GM04503 (cell line): ENCODE measurements around the gene KIAA2012.

Source experiments
- DNase-seq: peaks from one replicate; pipeline ENCODE4 v3.0.0-alpha.2; 2012; ENCODE audit warnings: low read depth

KIAA2012 gene

GRCh38 chr2:202072737-202073401 lies at the start of gene KIAA2012:
TSS of gene KIAA2012 (plus strand) at chr2:202073255. CDS start at chr2:202073628, 373 bp downstream.
- DNase-seq: no peak

DNA sequence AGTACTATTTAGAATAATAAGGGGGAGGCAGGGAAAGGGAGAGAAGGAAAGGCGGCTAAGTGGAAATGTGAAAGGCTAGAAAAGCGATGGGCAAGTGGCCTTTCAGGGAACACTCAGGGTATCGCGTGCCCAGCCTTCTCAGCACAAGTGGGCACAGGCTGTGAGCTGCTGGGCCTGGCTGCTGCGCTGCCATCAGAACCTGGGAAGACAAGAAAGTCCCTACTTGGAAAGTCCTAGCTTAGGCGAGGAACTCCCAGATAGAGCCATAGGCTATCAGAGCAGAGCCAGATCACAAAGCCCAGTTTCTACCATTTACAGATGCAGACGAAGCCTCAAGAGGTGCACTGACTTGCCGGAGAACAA lies 49.2 kb upstream of the KIAA2012 start:
- DNase-seq: no peak

DNA sequence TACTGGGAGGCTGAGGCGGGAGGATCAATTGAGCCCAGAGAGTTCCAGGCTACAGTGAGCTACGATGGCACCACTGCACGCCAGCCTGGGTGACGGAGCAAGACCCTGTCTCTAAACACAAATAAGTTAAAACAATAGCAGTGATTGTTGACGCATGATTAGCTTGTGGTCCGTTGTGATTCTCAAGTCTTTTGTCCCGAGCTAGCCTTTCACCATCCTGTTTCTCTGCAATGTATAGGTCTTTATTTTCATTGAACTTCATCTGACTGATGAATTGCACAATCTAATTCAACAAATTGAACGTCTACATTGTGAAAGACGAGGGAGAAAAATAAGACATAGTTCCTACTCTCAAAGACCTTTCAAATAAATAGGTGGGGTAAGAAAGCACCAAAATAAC lies 48.2 kb upstream of the KIAA2012 start:
- DNase-seq: no peak

DNA sequence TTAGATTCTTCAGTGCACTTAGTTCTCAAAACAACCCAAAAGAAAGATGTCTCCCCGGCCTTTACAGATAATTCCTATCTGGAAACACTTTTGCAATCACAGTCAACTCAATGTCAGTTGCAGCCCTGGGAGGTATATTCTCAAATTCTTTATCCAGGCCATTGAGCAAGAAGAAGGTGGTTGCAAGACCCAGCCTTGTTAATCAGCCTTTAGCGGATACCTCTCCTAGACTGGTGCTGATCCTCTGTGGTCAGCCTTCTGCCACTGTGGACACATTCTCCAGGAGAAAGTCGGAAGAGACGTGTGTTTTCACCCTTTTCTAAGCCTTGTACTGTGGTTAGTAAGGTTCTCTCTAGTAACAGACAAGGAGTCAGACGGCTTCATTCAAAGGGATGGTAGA lies 47.2 kb upstream of the KIAA2012 start:
- DNase-seq: no peak

- DNase-seq: no peak
These were observed 46.5 kb upstream of the KIAA2012 start for GRCh38 chr2:202026507-202026906.

- no peak for DNase-seq
These were observed 42.4 kb upstream of the KIAA2012 start for GRCh38 chr2:202030691-202031090.

GRCh38 chr2:202031246-202031951 lies 41.7 kb upstream of the KIAA2012 start:
- DNase-seq: no peak

- DNase-seq: no peak
These were observed 40.2 kb upstream of the KIAA2012 start for GRCh38 chr2:202032846-202033316.

DNA sequence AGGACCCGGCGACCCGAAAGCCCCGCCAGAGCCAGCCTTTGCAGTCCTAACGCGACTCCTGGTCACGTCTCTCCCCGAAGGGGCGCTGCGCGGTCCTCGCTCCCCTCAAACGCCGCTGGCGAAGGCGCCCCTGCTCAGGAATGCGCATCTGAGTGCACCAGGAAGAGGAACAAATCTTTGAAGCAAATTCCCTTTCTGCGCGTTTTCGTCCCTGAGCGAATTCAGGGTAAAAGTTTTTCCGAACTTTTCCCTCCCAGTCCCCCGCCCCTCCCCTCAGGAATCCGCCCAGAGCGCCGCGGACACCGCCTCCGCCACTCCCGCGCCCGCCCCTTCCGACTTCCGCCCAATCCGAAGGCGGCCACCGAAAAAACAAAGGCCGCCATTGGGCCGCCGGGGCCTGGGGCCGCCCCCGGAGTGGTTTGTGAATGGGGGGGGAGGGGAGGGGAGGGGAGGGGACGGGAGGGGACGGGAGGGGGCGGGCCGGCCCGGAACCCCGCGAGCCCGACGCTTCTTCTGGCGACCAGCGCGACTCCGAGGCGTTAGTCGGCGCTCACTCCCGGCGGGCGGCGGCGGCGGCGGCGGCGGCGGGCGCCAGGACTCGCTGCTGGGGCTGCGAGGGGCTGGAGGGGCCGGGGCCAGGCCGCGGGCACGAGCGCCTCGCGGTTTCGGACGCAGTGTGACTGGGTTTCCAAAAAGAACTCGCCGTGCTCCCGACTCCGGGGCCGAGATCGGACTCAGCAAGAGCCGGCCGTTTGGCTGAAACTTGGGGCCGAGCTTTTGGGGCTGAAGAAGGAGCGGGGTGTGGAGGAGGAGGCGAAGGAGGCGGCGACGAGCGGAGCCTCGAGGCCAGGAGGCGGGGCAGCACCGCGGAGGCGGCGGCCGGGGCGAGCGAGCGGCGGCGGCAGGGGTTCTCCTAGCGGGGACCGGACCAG lies 39.5 kb upstream of the KIAA2012 start, which contains the start of gene FZD7:
Gene FZD7 (plus strand): TSS at position 539 of the 932 bp plus-strand sequence. CDS start 793 bp downstream, outside the sequence.
- peak; percentile 71 for DNase-seq

DNA sequence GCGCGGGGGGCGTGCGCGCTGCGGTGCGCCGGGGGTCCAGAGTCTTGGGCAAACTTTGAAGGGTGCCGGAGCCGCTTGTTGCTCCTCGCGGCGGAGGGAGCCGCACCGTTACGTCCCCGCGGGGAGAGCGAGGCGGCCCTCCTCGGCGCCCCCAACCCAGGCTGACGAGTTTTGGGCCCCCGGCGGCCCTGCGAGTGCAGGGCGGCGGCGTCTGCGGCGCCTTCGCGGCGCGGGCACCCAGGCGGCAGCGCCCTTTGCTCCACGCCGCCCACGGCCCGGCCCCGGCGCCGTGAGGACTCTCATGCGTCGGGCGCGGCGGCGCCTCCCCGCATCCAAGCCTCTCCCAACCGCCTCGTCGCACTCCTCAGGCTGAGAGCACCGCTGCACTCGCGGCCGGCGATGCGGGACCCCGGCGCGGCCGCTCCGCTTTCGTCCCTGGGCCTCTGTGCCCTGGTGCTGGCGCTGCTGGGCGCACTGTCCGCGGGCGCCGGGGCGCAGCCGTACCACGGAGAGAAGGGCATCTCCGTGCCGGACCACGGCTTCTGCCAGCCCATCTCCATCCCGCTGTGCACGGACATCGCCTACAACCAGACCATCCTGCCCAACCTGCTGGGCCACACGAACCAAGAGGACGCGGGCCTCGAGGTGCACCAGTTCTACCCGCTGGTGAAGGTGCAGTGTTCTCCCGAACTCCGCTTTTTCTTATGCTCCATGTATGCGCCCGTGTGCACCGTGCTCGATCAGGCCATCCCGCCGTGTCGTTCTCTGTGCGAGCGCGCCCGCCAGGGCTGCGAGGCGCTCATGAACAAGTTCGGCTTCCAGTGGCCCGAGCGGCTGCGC lies 38.6 kb upstream of the KIAA2012 start:
- DNase-seq: no peak

DNA sequence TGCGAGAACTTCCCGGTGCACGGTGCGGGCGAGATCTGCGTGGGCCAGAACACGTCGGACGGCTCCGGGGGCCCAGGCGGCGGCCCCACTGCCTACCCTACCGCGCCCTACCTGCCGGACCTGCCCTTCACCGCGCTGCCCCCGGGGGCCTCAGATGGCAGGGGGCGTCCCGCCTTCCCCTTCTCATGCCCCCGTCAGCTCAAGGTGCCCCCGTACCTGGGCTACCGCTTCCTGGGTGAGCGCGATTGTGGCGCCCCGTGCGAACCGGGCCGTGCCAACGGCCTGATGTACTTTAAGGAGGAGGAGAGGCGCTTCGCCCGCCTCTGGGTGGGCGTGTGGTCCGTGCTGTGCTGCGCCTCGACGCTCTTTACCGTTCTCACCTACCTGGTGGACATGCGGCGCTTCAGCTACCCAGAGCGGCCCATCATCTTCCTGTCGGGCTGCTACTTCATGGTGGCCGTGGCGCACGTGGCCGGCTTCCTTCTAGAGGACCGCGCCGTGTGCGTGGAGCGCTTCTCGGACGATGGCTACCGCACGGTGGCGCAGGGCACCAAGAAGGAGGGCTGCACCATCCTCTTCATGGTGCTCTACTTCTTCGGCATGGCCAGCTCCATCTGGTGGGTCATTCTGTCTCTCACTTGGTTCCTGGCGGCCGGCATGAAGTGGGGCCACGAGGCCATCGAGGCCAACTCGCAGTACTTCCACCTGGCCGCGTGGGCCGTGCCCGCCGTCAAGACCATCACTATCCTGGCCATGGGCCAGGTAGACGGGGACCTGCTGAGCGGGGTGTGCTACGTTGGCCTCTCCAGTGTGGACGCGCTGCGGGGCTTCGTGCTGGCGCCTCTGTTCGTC lies 37.7 kb upstream of the KIAA2012 start:
- no peak for DNase-seq

DNA sequence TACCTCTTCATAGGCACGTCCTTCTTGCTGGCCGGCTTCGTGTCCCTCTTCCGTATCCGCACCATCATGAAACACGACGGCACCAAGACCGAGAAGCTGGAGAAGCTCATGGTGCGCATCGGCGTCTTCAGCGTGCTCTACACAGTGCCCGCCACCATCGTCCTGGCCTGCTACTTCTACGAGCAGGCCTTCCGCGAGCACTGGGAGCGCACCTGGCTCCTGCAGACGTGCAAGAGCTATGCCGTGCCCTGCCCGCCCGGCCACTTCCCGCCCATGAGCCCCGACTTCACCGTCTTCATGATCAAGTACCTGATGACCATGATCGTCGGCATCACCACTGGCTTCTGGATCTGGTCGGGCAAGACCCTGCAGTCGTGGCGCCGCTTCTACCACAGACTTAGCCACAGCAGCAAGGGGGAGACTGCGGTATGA lies 37.1 kb upstream of the KIAA2012 start:
- DNase-seq: no peak

DNA sequence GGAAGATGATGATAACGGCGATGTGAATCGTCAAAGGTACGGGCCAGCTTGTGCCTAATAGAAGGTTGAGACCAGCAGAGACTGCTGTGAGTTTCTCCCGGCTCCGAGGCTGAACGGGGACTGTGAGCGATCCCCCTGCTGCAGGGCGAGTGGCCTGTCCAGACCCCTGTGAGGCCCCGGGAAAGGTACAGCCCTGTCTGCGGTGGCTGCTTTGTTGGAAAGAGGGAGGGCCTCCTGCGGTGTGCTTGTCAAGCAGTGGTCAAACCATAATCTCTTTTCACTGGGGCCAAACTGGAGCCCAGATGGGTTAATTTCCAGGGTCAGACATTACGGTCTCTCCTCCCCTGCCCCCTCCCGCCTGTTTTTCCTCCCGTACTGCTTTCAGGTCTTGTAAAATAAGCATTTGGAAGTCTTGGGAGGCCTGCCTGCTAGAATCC lies 36.4 kb upstream of the KIAA2012 start:
- DNase-seq: no peak

GRCh38 chr2:202037086-202037485 lies 36.0 kb upstream of the KIAA2012 start:
- no peak for DNase-seq

- no peak for DNase-seq
These were observed 34.4 kb upstream of the KIAA2012 start for GRCh38 chr2:202038471-202039277.

- DNase-seq: no peak
These were observed 33.6 kb upstream of the KIAA2012 start for GRCh38 chr2:202039278-202040078.

DNA sequence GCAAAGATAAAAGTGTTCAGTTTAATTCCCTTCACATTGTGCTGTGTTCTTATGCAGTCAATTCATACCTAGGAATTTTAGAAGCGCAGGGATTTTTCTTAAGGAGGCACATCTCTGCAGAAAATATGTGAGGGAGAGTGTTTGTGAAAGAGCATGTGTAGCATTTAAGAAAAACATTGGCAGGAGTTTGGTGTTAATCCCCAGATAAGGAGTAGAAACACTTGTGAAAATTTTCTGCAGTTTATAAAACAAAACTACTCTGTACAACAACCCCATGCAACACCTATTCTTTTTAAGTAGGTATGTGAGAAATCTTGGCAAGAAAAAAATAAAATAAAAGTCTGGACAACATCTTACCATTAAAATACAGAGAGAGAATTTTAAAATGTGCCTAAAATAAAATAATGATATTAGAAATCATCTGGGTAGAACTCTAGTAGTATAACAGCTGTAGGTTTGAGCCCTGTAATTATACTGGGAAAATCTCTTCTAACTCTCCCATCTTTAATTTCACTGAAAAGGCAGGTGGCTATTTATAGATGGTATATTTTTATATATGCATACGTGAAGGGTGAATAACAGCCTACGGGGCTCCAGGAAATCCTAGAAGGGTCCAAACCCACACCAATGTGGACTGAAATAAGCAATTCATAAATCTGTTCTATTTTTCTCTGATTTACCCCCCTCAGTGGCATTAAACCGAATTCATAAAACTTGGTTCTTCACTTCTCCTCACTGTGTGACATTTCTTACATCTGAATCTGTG lies 32.8 kb upstream of the KIAA2012 start:
- no peak for DNase-seq

DNA sequence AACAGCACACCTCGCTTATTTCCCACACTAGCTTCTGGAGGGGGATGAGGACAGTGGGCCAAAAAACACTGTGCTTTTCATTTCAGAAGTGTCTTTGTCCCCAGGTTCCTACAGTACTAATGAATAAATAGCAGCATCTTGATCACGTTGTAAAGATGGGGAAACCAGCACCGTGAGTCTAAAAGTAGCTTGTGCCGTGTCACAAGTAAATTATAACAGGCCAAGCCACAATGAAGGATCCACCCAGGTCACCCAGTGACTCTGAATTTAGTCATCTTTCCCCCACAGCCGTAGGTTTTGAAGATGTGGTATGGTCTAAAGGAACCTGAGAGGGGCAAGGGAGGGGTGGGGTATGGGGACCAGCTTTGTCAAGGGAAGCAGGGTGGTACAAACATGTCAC lies 30.6 kb upstream of the KIAA2012 start:
- no peak for DNase-seq
